ENCODE results near the gene EXOC6B.

Gene EXOC6B

GRCh38 chr2:72825257-72826155 lies at the start of gene EXOC6B:
EXOC6B (minus strand) TSS chr2:72826033.
- DNase-seq (ENCODE audit: low read depth, low spot score), result peak; percentile 79

DNA sequence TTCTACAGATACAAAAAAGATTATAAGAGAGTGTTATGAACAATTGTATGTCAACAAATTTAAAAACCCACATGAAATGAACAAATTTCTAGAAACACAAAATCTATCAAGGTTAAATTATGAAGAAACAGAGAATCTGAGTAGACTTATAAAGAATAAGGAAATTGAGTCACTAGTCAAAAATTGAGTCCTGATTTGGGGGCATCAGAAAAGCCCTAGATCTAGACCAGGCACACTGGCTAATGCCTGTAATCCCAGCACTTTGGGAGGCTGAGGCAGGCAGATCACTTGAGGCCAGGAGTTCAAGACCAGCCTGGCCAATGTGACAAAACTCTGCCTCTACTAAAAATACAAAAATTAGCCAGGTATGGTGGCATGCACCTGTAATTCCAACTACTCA lies 46.0 kb upstream of the EXOC6B start:
- DNase-seq (ENCODE audit: low read depth, low spot score), result no peak

DNA sequence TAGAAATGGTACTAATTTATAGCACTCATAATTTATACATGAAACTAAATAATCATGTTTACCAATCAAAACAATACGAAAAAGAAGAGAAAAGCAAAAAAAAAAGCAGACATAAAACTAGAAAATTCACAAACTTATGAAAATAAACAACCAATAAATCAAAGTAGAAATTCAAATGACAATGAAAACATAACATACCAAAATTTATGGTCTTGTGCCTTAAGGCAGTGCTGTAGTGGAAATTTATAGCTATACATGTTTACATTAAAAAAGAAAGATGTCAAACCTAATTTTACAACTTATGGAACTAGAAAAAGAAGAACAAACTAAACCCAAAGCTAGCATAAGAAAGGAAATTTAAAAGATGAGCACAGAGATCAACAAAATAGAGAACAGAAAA lies 45.2 kb upstream of the EXOC6B start:
- no peak for DNase-seq (ENCODE audit: low read depth, low spot score)

- DNase-seq (ENCODE audit: low read depth, low spot score), result no peak
Observed at GRCh38 chr2:72864500-72864899, 38.7 kb upstream of the EXOC6B start.

DNA sequence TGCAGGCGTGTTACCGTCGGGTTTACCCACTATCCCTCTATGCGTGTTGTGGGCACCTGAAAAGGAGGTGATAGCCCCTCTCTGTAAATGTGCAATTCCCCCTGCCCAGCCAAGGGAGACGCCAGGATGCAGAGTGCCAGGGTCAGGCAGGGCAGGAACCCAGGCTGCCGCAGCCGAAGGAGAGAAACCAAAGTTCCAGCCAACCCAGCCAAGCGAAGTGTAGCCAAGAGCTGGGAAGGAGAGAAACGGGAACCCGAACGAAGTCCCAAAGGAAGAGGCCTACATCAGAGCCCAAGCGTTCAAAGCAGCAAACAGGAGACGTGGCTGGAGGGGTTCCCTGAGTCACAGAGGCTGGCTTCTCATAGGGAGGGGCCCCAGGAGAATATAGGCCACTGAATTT lies 37.2 kb upstream of the EXOC6B start:
- no peak for DNase-seq (ENCODE audit: low read depth, low spot score)

- DNase-seq (ENCODE audit: low read depth, low spot score), result peak; percentile 70
Observed at GRCh38 chr2:72862239-72862988, 36.6 kb upstream of the EXOC6B start.

DNA sequence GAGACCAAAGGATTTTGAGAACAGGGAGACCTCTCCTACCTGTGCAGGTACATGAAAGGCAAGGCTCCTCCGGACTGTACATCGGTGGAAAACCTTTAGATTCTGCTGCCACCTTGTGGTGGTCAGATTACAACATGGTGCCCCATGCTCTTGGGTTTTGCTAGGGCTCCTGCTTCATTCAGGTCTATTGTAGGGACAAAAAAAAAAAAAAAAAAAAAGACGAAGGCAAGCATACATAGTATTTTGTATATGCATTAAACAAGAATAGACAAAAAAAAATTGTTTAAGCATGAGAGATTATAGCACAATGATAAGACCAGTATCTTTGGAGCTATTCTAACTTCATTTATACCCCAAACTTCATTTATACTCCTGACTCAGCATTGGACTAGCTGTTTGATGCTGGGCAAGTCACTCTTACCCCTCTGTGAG lies 34.0 kb upstream of the EXOC6B start:
- no peak for DNase-seq (ENCODE audit: low read depth, low spot score)

- no peak for DNase-seq (ENCODE audit: low read depth, low spot score)
Observed at GRCh38 chr2:72851333-72851732, 25.5 kb upstream of the EXOC6B start.

DNA sequence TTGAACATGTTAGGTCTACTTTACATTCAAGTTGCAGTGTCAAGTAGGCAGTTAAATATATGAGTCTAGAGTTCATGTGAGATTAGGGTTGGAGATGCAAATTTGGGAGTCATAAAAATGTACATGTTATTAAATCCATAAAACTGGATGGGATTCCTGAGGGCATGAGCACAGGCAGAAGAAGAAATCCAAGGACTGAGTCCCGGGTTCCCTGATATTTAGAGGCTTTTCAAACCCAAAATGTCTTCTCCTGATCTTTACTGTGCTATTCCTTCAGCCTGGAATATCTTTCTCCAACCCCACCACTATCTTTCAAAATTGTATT lies 23.3 kb upstream of the EXOC6B start:
- no peak for DNase-seq (ENCODE audit: low read depth, low spot score)

- no peak for DNase-seq (ENCODE audit: low read depth, low spot score)
Observed at GRCh38 chr2:72848436-72849137, 22.8 kb upstream of the EXOC6B start.

DNA sequence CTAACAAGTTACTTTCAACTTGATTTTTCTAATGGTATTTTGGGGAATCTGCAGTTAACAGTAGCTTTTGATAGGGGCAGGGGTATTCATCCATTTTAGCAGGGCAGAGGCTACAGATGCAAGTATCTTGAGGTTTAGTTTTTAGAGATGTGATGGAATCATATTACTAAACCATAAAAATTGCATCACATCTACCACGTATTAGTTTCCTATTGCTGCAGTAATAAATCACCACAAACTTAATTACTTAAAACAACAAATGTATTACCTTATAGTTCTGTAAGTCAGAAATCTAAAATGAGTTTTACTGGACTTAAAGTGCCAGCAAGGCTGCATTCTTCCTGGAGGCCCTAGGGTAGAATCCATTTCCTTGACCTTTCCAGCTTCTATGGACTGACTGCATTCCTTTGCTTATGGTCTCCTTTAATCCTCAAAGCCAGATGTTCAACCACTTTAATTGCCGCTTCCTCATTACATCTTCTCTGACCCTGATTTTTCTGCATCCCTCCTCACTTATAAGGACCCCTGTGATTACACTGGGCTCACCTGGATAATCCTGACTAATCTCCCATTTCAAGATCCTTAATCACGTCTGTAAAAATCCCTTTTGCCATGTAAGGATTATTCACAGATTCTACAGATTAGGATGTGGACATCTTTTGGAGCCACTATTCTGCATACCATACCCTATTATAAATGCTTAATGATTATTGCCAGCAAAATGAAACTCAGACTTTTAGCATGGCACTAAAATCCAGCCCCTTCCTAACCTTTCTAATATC lies 21.9 kb upstream of the EXOC6B start:
- DNase-seq (ENCODE audit: low read depth, low spot score), result no peak

DNA sequence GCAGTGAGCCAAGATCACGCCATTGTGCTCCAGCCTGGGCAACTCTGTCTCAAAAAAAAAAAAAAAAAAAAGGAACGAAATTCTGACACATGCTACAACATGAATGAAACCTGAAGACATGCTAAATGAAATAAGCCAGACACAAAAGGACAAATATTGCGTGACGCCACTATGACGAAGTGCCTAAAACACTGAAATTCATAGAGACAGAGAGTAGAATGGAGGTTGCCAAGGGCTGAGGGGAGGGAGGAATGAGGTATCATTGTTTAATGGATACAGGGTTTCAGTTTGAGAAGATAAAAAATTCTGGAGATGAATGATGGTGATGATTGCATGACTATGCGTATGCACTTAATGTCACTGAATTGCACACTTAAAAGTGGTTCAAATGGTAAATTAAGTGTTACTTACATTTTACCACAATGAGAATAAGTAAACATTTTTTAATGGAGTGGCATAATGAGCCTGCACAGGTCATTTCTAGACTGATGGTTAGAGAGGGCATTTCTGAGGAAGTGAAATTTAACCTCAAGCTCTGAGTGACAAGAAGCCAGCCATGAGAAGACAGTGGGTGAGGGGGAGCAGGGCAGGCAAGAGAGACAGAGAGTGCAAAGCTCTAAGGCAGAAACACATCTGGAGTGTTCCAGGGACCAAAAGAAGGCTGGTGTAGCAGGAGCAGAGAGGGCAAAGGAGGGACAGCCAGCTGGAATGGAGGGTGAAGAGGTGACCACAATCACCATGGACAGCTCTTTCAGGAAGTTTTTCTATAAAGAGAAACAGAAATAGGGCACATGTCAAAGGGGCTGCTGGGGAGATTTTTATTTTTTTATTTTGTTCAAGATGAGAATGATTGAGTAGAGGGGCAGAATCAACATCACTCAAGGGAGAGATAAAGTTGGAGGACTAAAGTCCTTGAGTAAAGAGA lies 20.6 kb upstream of the EXOC6B start:
- no peak for DNase-seq (ENCODE audit: low read depth, low spot score)

GRCh38 chr2:72843301-72843700 lies 17.5 kb upstream of the EXOC6B start:
- DNase-seq (ENCODE audit: low read depth, low spot score), result no peak

GRCh38 chr2:72841462-72842125 lies 15.8 kb upstream of the EXOC6B start:
- no peak for DNase-seq (ENCODE audit: low read depth, low spot score)

DNA sequence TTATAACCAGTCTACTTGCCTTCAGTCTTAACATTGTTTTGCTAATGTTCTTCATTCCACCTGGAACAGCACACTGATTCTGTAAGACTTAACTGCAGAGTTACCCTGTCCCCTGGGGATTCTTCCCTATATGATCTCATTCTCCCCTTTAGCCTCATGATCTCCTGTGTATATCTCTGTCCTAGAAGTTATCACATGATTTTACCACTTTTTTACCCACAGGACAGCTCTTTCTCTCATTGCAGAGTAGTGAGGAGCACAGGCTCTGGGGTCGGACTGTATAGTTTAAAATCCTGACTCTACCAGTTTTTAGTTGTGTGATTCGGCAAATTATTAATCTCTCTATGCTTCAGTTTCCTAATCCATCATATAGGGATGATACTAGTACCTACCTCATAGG lies 14.2 kb upstream of the EXOC6B start:
- no peak for DNase-seq (ENCODE audit: low read depth, low spot score)

DNA sequence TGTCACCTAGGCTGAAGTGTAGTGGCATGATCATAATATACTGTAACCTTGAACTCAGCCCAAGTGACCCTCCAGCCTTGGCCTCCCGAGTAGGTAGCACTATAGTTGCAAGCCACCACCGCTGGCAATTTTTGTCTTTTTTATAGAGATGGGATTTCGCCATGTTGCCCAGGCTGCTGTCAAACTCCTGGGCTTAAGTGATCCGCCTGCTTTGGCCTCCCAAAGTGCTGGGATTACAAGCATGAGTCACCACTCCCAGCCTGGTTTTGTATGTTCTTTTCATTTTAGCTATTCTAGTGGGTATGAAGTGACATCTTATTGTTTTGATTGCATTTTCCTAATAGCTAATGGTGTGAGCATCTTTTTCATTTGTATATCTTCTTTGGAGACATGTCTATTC lies 11.3 kb upstream of the EXOC6B start:
- DNase-seq (ENCODE audit: low read depth, low spot score), result no peak

DNA sequence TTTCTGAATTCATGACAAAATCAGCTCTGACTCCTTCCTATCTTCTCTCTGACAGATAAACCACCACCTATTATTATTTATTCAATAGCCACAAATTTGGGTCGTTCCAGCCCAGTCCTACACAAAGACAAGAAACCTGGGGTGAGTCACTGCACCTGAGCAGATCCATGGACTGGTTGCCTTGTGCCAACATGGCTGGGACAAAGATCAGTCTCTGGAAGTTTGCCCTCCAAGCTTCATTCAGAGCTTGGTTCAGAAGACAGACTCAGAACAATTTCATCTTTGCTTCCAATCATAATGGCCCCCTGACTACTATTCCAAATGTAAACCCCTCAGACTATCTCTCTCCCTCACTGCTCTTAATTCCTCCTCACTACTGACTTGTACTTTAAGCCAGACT lies 9.6 kb upstream of the EXOC6B start:
- DNase-seq (ENCODE audit: low read depth, low spot score), result no peak

GRCh38 chr2:72834596-72834995 lies 8.8 kb upstream of the EXOC6B start:
- DNase-seq (ENCODE audit: low read depth, low spot score), result no peak

- no peak for DNase-seq (ENCODE audit: low read depth, low spot score)
Observed at GRCh38 chr2:72833084-72833714, 7.4 kb upstream of the EXOC6B start.

- DNase-seq (ENCODE audit: low read depth, low spot score), result no peak
Observed at GRCh38 chr2:72830273-72830672, 4.4 kb upstream of the EXOC6B start.

Data from brain pericyte (primary cell).